NT2/D1 (cell line): ENCODE data around the gene TRAF4.

Source experiments
- SUZ12 ChIP-seq: IDR thresholded peaks from 2 replicates; pipeline ENCODE4 v1.6.1; 2011; ENCODE audit not compliant: insufficient read length, insufficient read depth; ENCODE audit errors: extremely low read depth
- YY1 ChIP-seq: IDR thresholded peaks from 2 replicates; pipeline ENCODE4 v1.6.1; 2011; ENCODE audit not compliant: insufficient read length, insufficient read depth
- ZNF274 ChIP-seq: IDR thresholded peaks from 2 replicates; pipeline ENCODE4 v1.6.1; 2011; ENCODE audit warnings: mild to moderate bottlenecking, low read depth, low read length

- TF ChIP-seq ZNF274 = no peak
- TF ChIP-seq SUZ12 = no peak
- no peak for TF ChIP-seq YY1
These were observed 37.1 kb upstream of the TRAF4 start for GRCh38 chr17:28706471-28707338.
